ENCODE data around the gene PPT1.
A peak's percentile ranks its signal among the peaks of the same experiment; 100 is the strongest.

The PPT1 gene

GRCh38 chr1:40058097-40058452, 39.0 kb downstream of the PPT1 start:
- peaks cover 38% of the 10 kb centered on the region for H3K36me3 ChIP-seq (ENCODE audit: insufficient read depth, low read length)
- H3F3A ChIP-seq (ENCODE audit: low read depth), result peaks cover 17% of the 10 kb centered on the region
- TF ChIP-seq CTCF (conservative IDR thresholded peaks at IDR 0.05; ENCODE audit: low read length) (no peak), EZH2phosphoT487 (IDR thresholded peaks at IDR 0.05; ENCODE audit: borderline replicate concordance) (no peak)
- no peak overlapping the region for H3K4me3 ChIP-seq (ENCODE audit: low read length, poor library complexity, severe bottlenecking)
- H3K9me3 ChIP-seq (ENCODE audit: insufficient read depth, low read depth, low read length), result no peaks in the 10 kb centered on the region
- H2AFZ ChIP-seq (ENCODE audit: low read length), result no peak overlapping the region
- H3K4me2 ChIP-seq (ENCODE audit: low read depth, low read length, poor library complexity, severe bottlenecking), result peak overlapping the region; percentile 71
- peaks cover 34% of the 10 kb centered on the region for H3K4me1 ChIP-seq (ENCODE audit: insufficient read depth, low read length, poor library complexity, severe bottlenecking)
- H3K27me3 ChIP-seq (ENCODE audit: insufficient read depth, low read length, poor library complexity, severe bottlenecking), result no peaks in the 10 kb centered on the region
- no peak overlapping the region for H3K9ac ChIP-seq (ENCODE audit: low read depth, low read length, poor library complexity, severe bottlenecking)
- no peaks in the 10 kb centered on the region for H3K9me2 ChIP-seq (replicated peaks; ENCODE audit: low read depth, low read length)
- H3K79me2 ChIP-seq (ENCODE audit: insufficient read depth, low read length), result peaks cover 71% of the 10 kb centered on the region
- H4K20me1 ChIP-seq (ENCODE audit: insufficient read depth, low read length, poor library complexity, severe bottlenecking), result peaks cover 61% of the 10 kb centered on the region

- Histone ChIP-seq H3F3A (ENCODE audit: low read depth) (peaks cover 17% of the 10 kb centered on the region), H3K9ac (ENCODE audit: low read depth, low read length, poor library complexity, severe bottlenecking) (no peak overlapping the region), H3K4me3 (ENCODE audit: low read length, poor library complexity, severe bottlenecking) (no peak overlapping the region), H4K20me1 (ENCODE audit: insufficient read depth, low read length, poor library complexity, severe bottlenecking) (peaks cover 62% of the 10 kb centered on the region), H3K27me3 (ENCODE audit: insufficient read depth, low read length, poor library complexity, severe bottlenecking) (no peaks in the 10 kb centered on the region), H3K4me2 (ENCODE audit: low read depth, low read length, poor library complexity, severe bottlenecking) (peak overlapping the region; percentile 0), H3K9me2 (replicated peaks; ENCODE audit: low read depth, low read length) (no peaks in the 10 kb centered on the region), H3K79me2 (ENCODE audit: insufficient read depth, low read length) (peaks cover 75% of the 10 kb centered on the region), H3K4me1 (ENCODE audit: insufficient read depth, low read length, poor library complexity, severe bottlenecking) (peaks cover 34% of the 10 kb centered on the region), H2AFZ (ENCODE audit: low read length) (no peak overlapping the region), H3K9me3 (ENCODE audit: insufficient read depth, low read depth, low read length) (no peaks in the 10 kb centered on the region), H3K36me3 (ENCODE audit: insufficient read depth, low read length) (peaks cover 33% of the 10 kb centered on the region)
- TF ChIP-seq EZH2phosphoT487 (IDR thresholded peaks at IDR 0.05; ENCODE audit: borderline replicate concordance), result no peak
- no peak for TF ChIP-seq CTCF (conservative IDR thresholded peaks at IDR 0.05; ENCODE audit: low read length)
These were observed 39.6 kb downstream of the PPT1 start for GRCh38 chr1:40057310-40058030.

GRCh38 chr1:40056519-40057309, 40.3 kb downstream of the PPT1 start:
- Histone ChIP-seq H3K9ac (ENCODE audit: low read depth, low read length, poor library complexity, severe bottlenecking) (no peak overlapping the region), H3K4me1 (ENCODE audit: insufficient read depth, low read length, poor library complexity, severe bottlenecking) (peaks cover 34% of the 10 kb centered on the region), H3K79me2 (ENCODE audit: insufficient read depth, low read length) (peaks cover 79% of the 10 kb centered on the region), H3K27me3 (ENCODE audit: insufficient read depth, low read length, poor library complexity, severe bottlenecking) (no peaks in the 10 kb centered on the region), H3K9me2 (replicated peaks; ENCODE audit: low read depth, low read length) (no peaks in the 10 kb centered on the region), H3K4me2 (ENCODE audit: low read depth, low read length, poor library complexity, severe bottlenecking) (no peak overlapping the region), H2AFZ (ENCODE audit: low read length) (no peak overlapping the region), H3K36me3 (ENCODE audit: insufficient read depth, low read length) (peaks cover 25% of the 10 kb centered on the region), H4K20me1 (ENCODE audit: insufficient read depth, low read length, poor library complexity, severe bottlenecking) (peaks cover 68% of the 10 kb centered on the region), H3F3A (ENCODE audit: low read depth) (peaks cover 17% of the 10 kb centered on the region), H3K4me3 (ENCODE audit: low read length, poor library complexity, severe bottlenecking) (no peak overlapping the region), H3K9me3 (ENCODE audit: insufficient read depth, low read depth, low read length) (no peaks in the 10 kb centered on the region)
- TF ChIP-seq CTCF (conservative IDR thresholded peaks at IDR 0.05; ENCODE audit: low read length) (no peak), EZH2phosphoT487 (IDR thresholded peaks at IDR 0.05; ENCODE audit: borderline replicate concordance) (no peak)

Measured in Loucy (cell line).